HepG2 (cell line): ENCODE measurements around the gene TFPI2.

Source experiments
- JUND ChIP-seq: sonication (generic); formaldehyde crosslinking; IDR thresholded peaks from 2 replicates; pipeline ENCODE4 v1.8.0; 2022; ENCODE audit warnings: mild to moderate bottlenecking, missing genetic modification reagents
- RBM22 ChIP-seq: fragments of 200-400 bp; formaldehyde crosslinking; optimal IDR thresholded peaks from 2 replicates; pipeline ENCODE3; 2017; ENCODE audit warnings: mild to moderate bottlenecking, low read length, moderate library complexity
- TARDBP ChIP-seq: sonication (generic); formaldehyde crosslinking; IDR thresholded peaks from 2 replicates; pipeline ENCODE4 v1.8.0; 2022; ENCODE audit warnings: mild to moderate bottlenecking, missing genetic modification reagents
- ZNF10 ChIP-seq: sonication (generic); formaldehyde crosslinking; IDR thresholded peaks from 2 replicates; pipeline ENCODE4 v1.4.0; 2020; ENCODE audit warnings: mild to moderate bottlenecking, low read depth, missing genetic modification reagents, borderline replicate concordance
- ZNF891 ChIP-seq: sonication (generic); formaldehyde crosslinking; IDR thresholded peaks from 2 replicates; pipeline ENCODE4 v1.5.0; 2020; ENCODE audit warnings: mild to moderate bottlenecking, missing genetic modification reagents
- TF ChIP-seq, protein P1 (sequence below): sonication (generic); formaldehyde crosslinking; IDR thresholded peaks from 2 replicates; pipeline ENCODE4 v1.5.0; 2020; ENCODE audit warnings: mild to moderate bottlenecking, missing genetic modification reagents, moderate library complexity

DNA sequence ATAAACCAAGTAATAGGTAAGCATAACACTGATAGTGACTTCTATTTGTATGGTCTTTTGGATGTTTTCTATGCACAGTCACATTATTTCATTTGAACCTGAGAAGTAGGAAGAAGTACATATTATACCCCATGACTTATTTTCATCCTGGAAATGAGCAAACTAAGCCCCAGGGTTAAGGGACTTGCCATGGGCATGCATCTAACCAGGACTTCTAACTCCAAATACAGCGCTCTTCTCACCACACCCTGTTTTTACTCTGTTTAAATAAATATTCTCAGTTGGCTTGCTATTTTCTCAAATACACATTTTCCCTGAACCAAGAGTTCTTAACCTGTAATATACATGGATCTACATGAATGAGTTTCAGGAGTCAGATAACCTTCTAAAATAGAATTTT, 47.3 kb upstream of the TFPI2 start:
- TF ChIP-seq, protein P1, sequence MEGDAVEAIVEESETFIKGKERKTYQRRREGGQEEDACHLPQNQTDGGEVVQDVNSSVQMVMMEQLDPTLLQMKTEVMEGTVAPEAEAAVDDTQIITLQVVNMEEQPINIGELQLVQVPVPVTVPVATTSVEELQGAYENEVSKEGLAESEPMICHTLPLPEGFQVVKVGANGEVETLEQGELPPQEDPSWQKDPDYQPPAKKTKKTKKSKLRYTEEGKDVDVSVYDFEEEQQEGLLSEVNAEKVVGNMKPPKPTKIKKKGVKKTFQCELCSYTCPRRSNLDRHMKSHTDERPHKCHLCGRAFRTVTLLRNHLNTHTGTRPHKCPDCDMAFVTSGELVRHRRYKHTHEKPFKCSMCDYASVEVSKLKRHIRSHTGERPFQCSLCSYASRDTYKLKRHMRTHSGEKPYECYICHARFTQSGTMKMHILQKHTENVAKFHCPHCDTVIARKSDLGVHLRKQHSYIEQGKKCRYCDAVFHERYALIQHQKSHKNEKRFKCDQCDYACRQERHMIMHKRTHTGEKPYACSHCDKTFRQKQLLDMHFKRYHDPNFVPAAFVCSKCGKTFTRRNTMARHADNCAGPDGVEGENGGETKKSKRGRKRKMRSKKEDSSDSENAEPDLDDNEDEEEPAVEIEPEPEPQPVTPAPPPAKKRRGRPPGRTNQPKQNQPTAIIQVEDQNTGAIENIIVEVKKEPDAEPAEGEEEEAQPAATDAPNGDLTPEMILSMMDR (CRISPR knock-in tag) = no peak
- TF ChIP-seq JUND (CRISPR knock-in tag) (no peak), RBM22 (no peak), ZNF891 (CRISPR knock-in tag) (no peak), TARDBP (CRISPR knock-in tag) (no peak), ZNF10 (CRISPR knock-in tag) (no peak)
